ENCODE data around the gene OR3A2. TPM values are rescaled to one million over a fixed set of nuclear protein-coding genes. Genes with fewer than 3 reads are reported as not detected.
"Not testable (repeated sequence)": the region's sequence is repeated elsewhere in the genome, so short reads cannot be mapped to it uniquely, and the experiment has no call there.

The OR3A2 gene
- polyA plus RNA-seq, 3 donors = 0.13 TPM; not detected in 2

GRCh38 chr17:3316836-3317235, 69.3 kb downstream of the OR3A2 start:
- H3K27ac ChIP-seq (ENCODE audit: low read depth, low read length) = no peak overlapping the region
- WGBS, 3 donors = 60 to 69% (median 68%) methylated on average over 3 of the region's 3 CpGs

- WGBS, 3 donors = 58 to 75% (median 65%) methylated on average over 4 of the region's 4 CpGs
- no peak overlapping the region for H3K27ac ChIP-seq (ENCODE audit: low read depth, low read length)
These were observed 77.5 kb downstream of the OR3A2 start for GRCh38 chr17:3308603-3309002.

- no peak within 1 kb of the TSS for H3K27ac ChIP-seq (ENCODE audit: low read depth, low read length)
- 79 to 85% (median 85%) methylated on average over 6 of the region's 6 CpGs for WGBS, 3 donors
These were observed 87.8 kb downstream of the OR3A2 start, which contains the start of gene OR3A1 for GRCh38 chr17:3298260-3298659. OR3A1 (minus strand) TSS chr17:3298360; CDS start chr17:3292582, 5,778 bp downstream.

GRCh38 chr17:3295632-3296031, 90.5 kb downstream of the OR3A2 start:
- no peak overlapping the region for H3K27ac ChIP-seq (ENCODE audit: low read depth, low read length)
- WGBS, 3 donors = 57 to 71% (median 70%) methylated on average over 4 of the region's 4 CpGs

GRCh38 chr17:3293548-3293947, 92.6 kb downstream of the OR3A2 start:
- 42 to 96% (median 86%) methylated on average over 1 of the region's 1 CpG for WGBS, 3 donors

GRCh38 chr17:3282901-3283300, 103.2 kb downstream of the OR3A2 start:
- WGBS, 3 donors = 64 to 83% (median 80%) methylated on average over 1 of the region's 1 CpG
- H3K27ac ChIP-seq (ENCODE audit: low read depth, low read length) = no peak overlapping the region

More at GRCh38 chr17:3293548-3293947, 92.6 kb downstream of the OR3A2 start:
- H3K27ac ChIP-seq (ENCODE audit: low read depth, low read length) = not testable (repeated sequence)

- WGBS, 3 donors = 53 to 67% (median 57%) methylated on average over 4 of the region's 4 CpGs
- H3K27ac ChIP-seq (ENCODE audit: low read depth, low read length) = no peak overlapping the region
These were observed 110.0 kb downstream of the OR3A2 start for GRCh38 chr17:3276126-3276525.

GRCh38 chr17:3271072-3271848, 114.8 kb downstream of the OR3A2 start:
- WGBS, 3 donors = 81 to 88% (median 82%) methylated on average over 5 of the region's 5 CpGs
- H3K27ac ChIP-seq (ENCODE audit: low read depth, low read length) = no peak overlapping the region

- no peak overlapping the region for H3K27ac ChIP-seq (ENCODE audit: low read depth, low read length)
- 69 to 78% (median 70%) methylated on average over 12 to 13 of the region's 13 CpGs for WGBS, 3 donors
These were observed 125.5 kb downstream of the OR3A2 start for GRCh38 chr17:3260600-3260999.

GRCh38 chr17:3260163-3260562, 125.9 kb downstream of the OR3A2 start:
- WGBS, 3 donors = 76 to 100% (median 92%) methylated on average over 1 of the region's 1 CpG
- no peak overlapping the region for H3K27ac ChIP-seq (ENCODE audit: low read depth, low read length)

GRCh38 chr17:3256575-3256974, 129.5 kb downstream of the OR3A2 start:
- WGBS, 3 donors = 82 to 91% (median 83%) methylated on average over 8 of the region's 8 CpGs
- no peak overlapping the region for H3K27ac ChIP-seq (ENCODE audit: low read depth, low read length)

GRCh38 chr17:3249013-3249412, 137.1 kb downstream of the OR3A2 start:
- not testable (repeated sequence) for H3K27ac ChIP-seq (ENCODE audit: low read depth, low read length)
- WGBS, 3 donors = 93 to 100% methylated on average over 1 of the region's 2 CpGs; no CpG with 5 or more reads in 1 of the 3 donors

GRCh38 chr17:3244841-3245240, 141.3 kb downstream of the OR3A2 start:
- WGBS, 3 donors = 22 to 36% (median 29%) methylated on average over 1 of the region's 1 CpG
- H3K27ac ChIP-seq (ENCODE audit: low read depth, low read length) = not testable (repeated sequence)

- WGBS, 3 donors = 83% methylated on average over 1 of the region's 1 CpG; no CpG with 5 or more reads in 2 of the 3 donors
- not testable (repeated sequence) for H3K27ac ChIP-seq (ENCODE audit: low read depth, low read length)
These were observed 145.1 kb downstream of the OR3A2 start for GRCh38 chr17:3241044-3241443.

GRCh38 chr17:3238685-3239084, 147.4 kb downstream of the OR3A2 start:
- WGBS, 3 donors = 0 to 15% (median 5%) methylated on average over 1 of the region's 2 CpGs
- not testable (repeated sequence) for H3K27ac ChIP-seq (ENCODE audit: low read depth, low read length)

- not testable (repeated sequence) for H3K27ac ChIP-seq (ENCODE audit: low read depth, low read length)
- WGBS, 3 donors = 71 to 85% (median 83%) methylated on average over 6 to 8 of the region's 8 CpGs
These were observed 153.8 kb downstream of the OR3A2 start for GRCh38 chr17:3232300-3232699.

Data from adipose tissue (tissue), 3 donors.